Epithelial cell of proximal tubule (primary cell): Measurements from ENCODE around the gene ANKRD23. TPM values are rescaled to one million over a fixed set of nuclear protein-coding genes. Genes with fewer than 3 reads are reported as not detected.
"Not testable (repeated sequence)": the region's sequence is repeated elsewhere in the genome, so short reads cannot be mapped to it uniquely, and the experiment has no call there.

Experiments
- DNase-seq: peaks from one replicate; pipeline ENCODE4 v3.0.0-alpha.2; 2011; ENCODE audit warnings: low read depth
- H3K4me3 ChIP-seq: 2 replicates; pipeline ENCODE4 v1.5.1; 2011; ENCODE audit warnings: low read depth, mild to moderate bottlenecking, low read length
- total RNA-seq: library from RNA; depleted of rRNA; stranded (reverse); fragments of >200 nt; gene quantifications from 2 replicates; pipeline ENCODE4 v1.2.3, GENCODE V29; 2015
- TF ChIP-seq, protein P1 (sequence below): conservative IDR thresholded peaks from 2 replicates; pipeline ENCODE4 v1.5.1; 2012; ENCODE audit warnings: low read depth, mild to moderate bottlenecking, low read length

The ANKRD23 gene
- total RNA-seq, 1 donor from 2014 or later, result 1.1 TPM

- no peak overlapping the region for H3K4me3 ChIP-seq
- TF ChIP-seq, protein P1, sequence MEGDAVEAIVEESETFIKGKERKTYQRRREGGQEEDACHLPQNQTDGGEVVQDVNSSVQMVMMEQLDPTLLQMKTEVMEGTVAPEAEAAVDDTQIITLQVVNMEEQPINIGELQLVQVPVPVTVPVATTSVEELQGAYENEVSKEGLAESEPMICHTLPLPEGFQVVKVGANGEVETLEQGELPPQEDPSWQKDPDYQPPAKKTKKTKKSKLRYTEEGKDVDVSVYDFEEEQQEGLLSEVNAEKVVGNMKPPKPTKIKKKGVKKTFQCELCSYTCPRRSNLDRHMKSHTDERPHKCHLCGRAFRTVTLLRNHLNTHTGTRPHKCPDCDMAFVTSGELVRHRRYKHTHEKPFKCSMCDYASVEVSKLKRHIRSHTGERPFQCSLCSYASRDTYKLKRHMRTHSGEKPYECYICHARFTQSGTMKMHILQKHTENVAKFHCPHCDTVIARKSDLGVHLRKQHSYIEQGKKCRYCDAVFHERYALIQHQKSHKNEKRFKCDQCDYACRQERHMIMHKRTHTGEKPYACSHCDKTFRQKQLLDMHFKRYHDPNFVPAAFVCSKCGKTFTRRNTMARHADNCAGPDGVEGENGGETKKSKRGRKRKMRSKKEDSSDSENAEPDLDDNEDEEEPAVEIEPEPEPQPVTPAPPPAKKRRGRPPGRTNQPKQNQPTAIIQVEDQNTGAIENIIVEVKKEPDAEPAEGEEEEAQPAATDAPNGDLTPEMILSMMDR, result no peak
- no peak for DNase-seq
Measured at GRCh38 chr2:96866586-96866985, 22.8 kb upstream of the ANKRD23 start.

DNA sequence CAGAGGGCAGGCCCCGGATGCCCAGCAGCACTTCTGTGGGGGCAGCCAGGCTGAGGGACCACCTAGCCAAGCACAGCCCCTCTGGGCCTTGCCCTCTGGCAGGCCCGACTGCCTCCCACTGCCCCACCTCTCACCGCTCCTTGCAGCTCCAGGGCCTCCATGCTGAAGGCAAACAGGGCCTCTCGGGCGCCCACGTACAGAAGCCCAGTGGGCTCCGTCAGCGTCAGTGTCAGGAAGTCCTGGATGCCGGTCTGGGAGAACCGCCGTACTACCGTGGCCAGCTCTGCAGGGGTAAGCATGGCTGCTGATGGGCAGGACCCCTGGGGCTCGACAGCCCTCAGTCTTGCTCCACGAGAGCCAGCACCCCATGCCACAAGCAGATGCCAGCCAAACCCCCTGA lies 22.3 kb upstream of the ANKRD23 start:
- TF ChIP-seq, protein P1, result no peak
- no peak for DNase-seq

DNA sequence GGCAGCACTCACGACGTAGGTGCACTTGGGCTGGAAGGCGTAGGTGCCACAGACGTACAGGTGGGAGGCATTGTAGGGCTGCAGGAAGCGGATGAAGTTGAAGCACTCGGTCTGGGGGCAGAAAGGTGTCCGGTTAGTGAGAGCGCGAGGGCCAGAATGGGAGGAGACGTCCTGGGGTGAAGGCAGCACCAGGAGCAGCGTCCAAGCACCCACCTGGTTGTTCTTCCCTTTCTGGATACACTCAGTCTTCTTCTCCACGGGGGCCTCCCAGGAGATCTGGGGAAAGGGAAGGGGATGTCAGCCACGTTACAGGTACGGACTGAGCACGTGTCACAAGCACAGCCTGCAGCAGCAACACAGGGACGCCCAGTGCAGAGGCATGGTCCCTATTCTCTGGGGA lies 21.8 kb upstream of the ANKRD23 start:
- TF ChIP-seq, protein P1, result no peak
- H3K4me3 ChIP-seq, result no peak overlapping the region
- no peak for DNase-seq

More for the DNA sequence above, 22.3 kb upstream of the ANKRD23 start:
- H3K4me3 ChIP-seq, result no peak overlapping the region

DNA sequence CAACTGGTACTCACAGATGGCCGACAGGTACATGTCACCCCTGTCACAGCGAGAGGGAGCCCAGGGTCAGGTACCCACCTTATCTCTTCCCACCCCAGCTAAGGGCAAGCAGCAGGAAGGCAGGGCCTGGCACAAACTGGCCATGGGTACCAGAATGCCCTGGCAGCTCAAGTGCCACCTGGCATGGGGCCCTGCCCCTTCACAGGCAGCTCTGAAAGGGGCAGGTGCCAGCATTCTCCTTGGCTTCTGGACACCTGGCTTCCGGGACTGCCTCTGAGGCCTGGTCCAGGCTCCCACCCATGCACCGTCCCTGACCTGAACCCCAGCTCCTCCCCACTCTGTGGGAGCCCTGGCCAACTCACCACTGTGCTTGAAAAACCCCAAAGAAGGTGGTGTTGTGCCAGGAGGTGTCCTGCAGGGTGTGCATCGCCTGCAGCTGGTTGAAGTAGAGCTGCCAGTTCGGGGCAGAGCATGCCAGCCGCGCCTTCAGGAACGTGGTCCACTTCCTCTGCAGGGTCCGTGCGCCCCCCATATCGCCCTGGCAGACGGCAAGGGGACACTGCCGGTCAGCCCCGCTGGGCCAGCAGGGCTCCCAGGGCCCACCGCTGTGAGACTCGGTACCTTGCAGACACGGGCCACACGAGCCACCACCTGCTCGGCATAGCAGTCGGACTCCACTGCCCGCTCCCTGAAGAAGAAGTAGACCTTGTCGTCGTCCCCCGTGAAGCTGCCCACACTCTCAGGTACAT lies 20.7 kb upstream of the ANKRD23 start:
- H3K4me3 ChIP-seq, result no peak overlapping the region
- TF ChIP-seq, protein P1, result no peak
- no peak for DNase-seq

GRCh38 chr2:96863575-96864342 lies 19.9 kb upstream of the ANKRD23 start:
- TF ChIP-seq, protein P1, result no peak
- no peak for DNase-seq
- no peak overlapping the region for H3K4me3 ChIP-seq

DNA sequence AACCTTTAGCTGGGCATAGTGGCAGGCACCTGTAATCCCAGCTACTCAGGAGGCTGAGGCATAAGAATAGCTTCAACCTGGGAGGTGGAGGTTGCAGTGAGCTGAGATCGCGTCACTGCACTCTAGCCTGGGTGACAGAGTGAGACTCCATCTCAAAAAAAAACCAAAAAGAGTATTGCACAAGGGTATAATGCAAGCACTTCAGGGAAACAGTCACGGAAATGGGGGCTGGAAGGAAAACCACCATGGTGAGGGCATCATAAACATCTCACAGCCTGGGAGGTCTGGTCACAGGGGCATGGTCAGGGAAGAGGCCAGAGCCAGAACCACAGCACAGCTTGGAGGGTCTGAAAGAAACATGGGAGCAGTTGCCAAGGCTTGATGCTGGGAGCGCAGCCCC lies 19.2 kb upstream of the ANKRD23 start:
- not testable (repeated sequence) for H3K4me3 ChIP-seq, DNase-seq

GRCh38 chr2:96861074-96861473 lies 17.3 kb upstream of the ANKRD23 start:
- TF ChIP-seq, protein P1, result no peak
- DNase-seq, result no peak
- H3K4me3 ChIP-seq, result no peak overlapping the region
